Panc1 (cell line): ENCODE measurements around the gene MAP4K4. TPM values are rescaled to one million over a fixed set of nuclear protein-coding genes. Genes with fewer than 3 reads are reported as not detected.

Source experiments
- ATAC-seq: fragments of 200-7000 bp; cut with Tn5 transposase; 2 replicates; pipeline ENCODE4 v1.9.1; 2020; ENCODE audit warnings: mild to moderate bottlenecking, moderate library complexity
- BruUV-seq: library from RNA; stranded (reverse); fragments of 400-500 nt; replicated peaks from 2 replicates; lab custom pipeline; 2021; lab: Mats Ljungman, UMichigan
- CTCF ChIA-PET: fragments of 300-600 bp; sonication (Branson Sonifier 250); formaldehyde crosslinking; loops from one replicate; lab custom pipeline; 2022; ENCODE audit warnings: antibody characterized with exemption; lab: Charles Lee
- POLR2A ChIA-PET: fragments of 300-600 bp; sonication (Branson Sonifier 250); formaldehyde crosslinking; loops from one replicate; lab custom pipeline; 2022; ENCODE audit warnings: antibody characterized with exemption; lab: Charles Lee
- DNase-seq: peaks from one replicate; pipeline ENCODE4 v3.0.0-alpha.2; 2010; ENCODE audit warnings: low read depth, low spot score
- H3K27ac ChIP-seq: 2 replicates; pipeline ENCODE4 v1.5.1; 2011; ENCODE audit warnings: mild to moderate bottlenecking, low read length, inconsistent platforms
- H3K27me3 ChIP-seq: fragments of 200-500 bp; sonication (Bioruptor generic); 2 replicates; pipeline ENCODE4 v1.6.0; 2014; ENCODE audit warnings: low read length, inconsistent platforms; ENCODE audit not compliant: control insufficient read depth, insufficient read depth
- H3K36me3 ChIP-seq: fragments of 200-500 bp; sonication (Bioruptor generic); 2 replicates; pipeline ENCODE4 v1.5.1; 2014; ENCODE audit warnings: inconsistent platforms, mild to moderate bottlenecking, low read length, moderate library complexity; ENCODE audit not compliant: control insufficient read depth, insufficient read depth
- H3K4me1 ChIP-seq: 2 replicates; pipeline ENCODE4 v1.5.1; 2011; ENCODE audit warnings: inconsistent platforms, mild to moderate bottlenecking, low read length, moderate library complexity; ENCODE audit not compliant: control insufficient read depth, insufficient read depth
- H3K4me3 ChIP-seq, 2 experiments: 2 replicates each; pipeline ENCODE4 v1.5.1; 2011 to 2012; ENCODE audit warnings: low read depth in 2 of 2, low read length in 2 of 2, mild to moderate bottlenecking in 2 of 2, inconsistent platforms in 1 of 2, moderate library complexity in 1 of 2
- H3K9me3 ChIP-seq: fragments of 200-500 bp; sonication (Bioruptor generic); 2 replicates; pipeline ENCODE4 v1.5.1; 2014; ENCODE audit warnings: low read depth, mild to moderate bottlenecking, inconsistent platforms, low read length, moderate library complexity; ENCODE audit not compliant: control insufficient read depth, insufficient read depth
- POLR2AphosphoS5 ChIP-seq: IDR thresholded peaks from 2 replicates; pipeline ENCODE4 v1.6.1; 2012; ENCODE audit warnings: mild to moderate bottlenecking, low read depth, low read length, moderate library complexity
- SIN3A ChIP-seq: IDR thresholded peaks from 2 replicates; pipeline ENCODE4 v1.6.1; 2012; ENCODE audit warnings: low read depth, mild to moderate bottlenecking, low read length, moderate library complexity, borderline replicate concordance; ENCODE audit not compliant: insufficient read depth
- TCF7L2 ChIP-seq: IDR thresholded peaks from 2 replicates; pipeline ENCODE4 v1.6.1; 2011; ENCODE audit warnings: mild to moderate bottlenecking, low read depth, low read length, inconsistent platforms
- in situ Hi-C: cut with HindIII; loops from 2 replicates; pipeline ENCODE4 v1.10.0; 2016; ENCODE audit warnings: low sequenced_read_pairs, low pct_unique_long_range_greater_than_20kb
- intact Hi-C: fragments of 100-400 bp; cut with micrococcal nuclease; formaldehyde crosslinking; loops from one replicate; pipeline ENCODE4 v1.10.0; 2022; ENCODE audit not compliant: unreplicated experiment
- total RNA-seq: library from RNA; stranded (reverse); gene quantifications from one replicate; pipeline ENCODE4 v1.2.1, GENCODE V29; 2021; ENCODE audit not compliant: unreplicated experiment
- TF ChIP-seq, protein P1 (sequence below), 2 experiments: IDR thresholded peaks; 2 replicates each; pipeline ENCODE4 v1.6.1; 2011 to 2012; ENCODE audit warnings: low read depth in 2 of 2, control low read depth in 1 of 2, low read length in 1 of 2, mild to moderate bottlenecking in 1 of 2, moderate library complexity in 1 of 2; ENCODE audit not compliant: insufficient read depth in 1 of 2
- TF ChIP-seq, protein P2 (sequence below): fragments of 450-650 bp; IDR thresholded peaks from 2 replicates; pipeline ENCODE4 v1.5.1; 2017; ENCODE audit warnings: mild to moderate bottlenecking

The MAP4K4 gene
- total RNA-seq, 1 experiment from 2014 or later: 68.5 TPM

DNA sequence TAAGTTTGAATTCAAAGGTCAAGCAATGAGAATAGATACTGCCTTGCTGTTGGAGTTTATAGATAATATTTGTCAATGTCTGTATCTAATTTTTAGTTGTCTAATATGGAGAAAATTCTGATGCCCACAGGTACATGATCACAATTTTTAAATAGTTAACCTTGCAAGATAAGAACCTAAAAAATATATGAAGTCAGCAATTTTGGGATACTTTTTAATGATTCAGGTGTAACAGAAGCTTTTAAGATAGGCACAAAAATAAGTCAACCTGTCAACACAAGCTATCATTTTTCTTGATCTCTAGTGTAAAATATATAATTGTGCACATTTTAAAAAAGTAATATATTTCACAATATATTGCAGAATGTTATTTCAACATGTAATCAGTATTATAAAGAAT, 201.8 kb downstream of the MAP4K4 start:
- Histone ChIP-seq H3K27ac (no peak overlapping the region), H3K4me1 (no peaks in the 10 kb centered on the region), H3K36me3 (no peaks in the 10 kb centered on the region), H3K9me3 (no peaks in the 10 kb centered on the region), H3K4me3 (no peak overlapping the region), H3K27me3 (no peaks in the 10 kb centered on the region)
- ChIA-PET CTCF (interaction anchor here (0.5 kb wide), 1 partner anchor 54 kb away, joined by 3 read pairs; no protein-coding TSS in a partner anchor), POLR2A (no interaction called here)
- TF ChIP-seq, protein P1, sequence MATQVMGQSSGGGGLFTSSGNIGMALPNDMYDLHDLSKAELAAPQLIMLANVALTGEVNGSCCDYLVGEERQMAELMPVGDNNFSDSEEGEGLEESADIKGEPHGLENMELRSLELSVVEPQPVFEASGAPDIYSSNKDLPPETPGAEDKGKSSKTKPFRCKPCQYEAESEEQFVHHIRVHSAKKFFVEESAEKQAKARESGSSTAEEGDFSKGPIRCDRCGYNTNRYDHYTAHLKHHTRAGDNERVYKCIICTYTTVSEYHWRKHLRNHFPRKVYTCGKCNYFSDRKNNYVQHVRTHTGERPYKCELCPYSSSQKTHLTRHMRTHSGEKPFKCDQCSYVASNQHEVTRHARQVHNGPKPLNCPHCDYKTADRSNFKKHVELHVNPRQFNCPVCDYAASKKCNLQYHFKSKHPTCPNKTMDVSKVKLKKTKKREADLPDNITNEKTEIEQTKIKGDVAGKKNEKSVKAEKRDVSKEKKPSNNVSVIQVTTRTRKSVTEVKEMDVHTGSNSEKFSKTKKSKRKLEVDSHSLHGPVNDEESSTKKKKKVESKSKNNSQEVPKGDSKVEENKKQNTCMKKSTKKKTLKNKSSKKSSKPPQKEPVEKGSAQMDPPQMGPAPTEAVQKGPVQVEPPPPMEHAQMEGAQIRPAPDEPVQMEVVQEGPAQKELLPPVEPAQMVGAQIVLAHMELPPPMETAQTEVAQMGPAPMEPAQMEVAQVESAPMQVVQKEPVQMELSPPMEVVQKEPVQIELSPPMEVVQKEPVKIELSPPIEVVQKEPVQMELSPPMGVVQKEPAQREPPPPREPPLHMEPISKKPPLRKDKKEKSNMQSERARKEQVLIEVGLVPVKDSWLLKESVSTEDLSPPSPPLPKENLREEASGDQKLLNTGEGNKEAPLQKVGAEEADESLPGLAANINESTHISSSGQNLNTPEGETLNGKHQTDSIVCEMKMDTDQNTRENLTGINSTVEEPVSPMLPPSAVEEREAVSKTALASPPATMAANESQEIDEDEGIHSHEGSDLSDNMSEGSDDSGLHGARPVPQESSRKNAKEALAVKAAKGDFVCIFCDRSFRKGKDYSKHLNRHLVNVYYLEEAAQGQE (IDR thresholded peaks at IDR 0.05; ENCODE audit: insufficient read depth in 1 of 2, low read depth in 2 of 2, low read length in 1 of 2): no peak
- TF ChIP-seq POLR2AphosphoS5 (no peak), SIN3A (no peak), TCF7L2 (no peak)
- TF ChIP-seq, protein P2, sequence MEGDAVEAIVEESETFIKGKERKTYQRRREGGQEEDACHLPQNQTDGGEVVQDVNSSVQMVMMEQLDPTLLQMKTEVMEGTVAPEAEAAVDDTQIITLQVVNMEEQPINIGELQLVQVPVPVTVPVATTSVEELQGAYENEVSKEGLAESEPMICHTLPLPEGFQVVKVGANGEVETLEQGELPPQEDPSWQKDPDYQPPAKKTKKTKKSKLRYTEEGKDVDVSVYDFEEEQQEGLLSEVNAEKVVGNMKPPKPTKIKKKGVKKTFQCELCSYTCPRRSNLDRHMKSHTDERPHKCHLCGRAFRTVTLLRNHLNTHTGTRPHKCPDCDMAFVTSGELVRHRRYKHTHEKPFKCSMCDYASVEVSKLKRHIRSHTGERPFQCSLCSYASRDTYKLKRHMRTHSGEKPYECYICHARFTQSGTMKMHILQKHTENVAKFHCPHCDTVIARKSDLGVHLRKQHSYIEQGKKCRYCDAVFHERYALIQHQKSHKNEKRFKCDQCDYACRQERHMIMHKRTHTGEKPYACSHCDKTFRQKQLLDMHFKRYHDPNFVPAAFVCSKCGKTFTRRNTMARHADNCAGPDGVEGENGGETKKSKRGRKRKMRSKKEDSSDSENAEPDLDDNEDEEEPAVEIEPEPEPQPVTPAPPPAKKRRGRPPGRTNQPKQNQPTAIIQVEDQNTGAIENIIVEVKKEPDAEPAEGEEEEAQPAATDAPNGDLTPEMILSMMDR: no peak
- in situ Hi-C loops (no loop called here), intact Hi-C loops (no loop called here)
- no peak for ATAC-seq
- DNase-seq: no peak
- no TSS peak for BruUV-seq

DNA sequence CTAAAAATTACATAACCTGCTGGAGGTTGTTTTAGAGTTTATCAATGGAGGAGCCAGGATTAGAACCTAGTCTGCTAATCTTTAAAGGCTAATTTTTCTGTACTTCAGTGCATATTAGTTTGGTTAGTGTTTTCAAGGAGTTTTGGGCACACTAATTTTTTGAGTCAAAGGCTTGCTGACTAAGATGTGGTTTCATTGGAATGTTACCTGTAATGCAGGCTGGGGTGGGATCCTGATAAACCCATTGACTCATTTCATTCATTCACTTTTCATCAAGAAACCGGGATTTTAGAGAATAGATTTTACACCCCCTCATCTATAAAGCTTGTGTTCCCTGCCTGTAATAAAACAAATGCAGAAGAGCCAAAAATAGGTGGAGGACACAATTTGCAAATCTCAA, 202.4 kb downstream of the MAP4K4 start:
- TF ChIP-seq POLR2AphosphoS5 (no peak), SIN3A (no peak), TCF7L2 (no peak)
- TF ChIP-seq, protein P2: no peak
- TF ChIP-seq, protein P1 (IDR thresholded peaks at IDR 0.05; ENCODE audit: insufficient read depth in 1 of 2, low read depth in 2 of 2, low read length in 1 of 2): no peak
- BruUV-seq: no TSS peak
- Histone ChIP-seq H3K9me3 (no peaks in the 10 kb centered on the region), H3K27me3 (no peaks in the 10 kb centered on the region), H3K36me3 (no peaks in the 10 kb centered on the region), H3K4me1 (no peaks in the 10 kb centered on the region), H3K4me3 (no peak overlapping the region), H3K27ac (no peak overlapping the region)
- ChIA-PET POLR2A (no interaction called here), CTCF (no interaction called here)
- intact Hi-C loops (no loop called here), in situ Hi-C loops (no loop called here)
- ATAC-seq (no peak), DNase-seq (no peak)
